ENCODE results near the gene ABCA4. TPM values are rescaled to one million over a fixed set of nuclear protein-coding genes. Genes with fewer than 3 reads are reported as not detected.

ABCA4 gene
- total and polyA plus RNA-seq, 2 of the 8 experiments (the other 6 are each of a cell fraction or from before 2014, with no cell fraction given) = 0.06 TPM; not detected in 1

GRCh38 chr1:94056171-94056570 lies 64.8 kb downstream of the ABCA4 start:
- 85% methylated on average over 6 of the region's 6 CpGs; no CpG with 5 or more reads in 1 of the 2 experiments for WGBS, 2 experiments (ENCODE audit: extremely low coverage in 1 of 2, insufficient coverage in 1 of 2, insufficient read length in 1 of 2, insufficient replicate concordance in 2 of 2, low coverage in 1 of 2, low lambda C conversion rate in 2 of 2, missing lambda C conversion rate in 1 of 2)
- ChIA-PET POLR2A (ENCODE audit: partially characterized antibody) (no interaction called here), CTCF (ENCODE audit: partially characterized antibody) (interaction anchor here (14.2 to 14.4 kb wide), 2 partner anchors 18 to 279 kb away, joined by 409 to 410 read pairs; no protein-coding TSS in a partner anchor)

More at GRCh38 chr1:94056171-94056570, 64.8 kb downstream of the ABCA4 start:
- Histone ChIP-seq H4K8ac (ENCODE audit: extremely low read depth, insufficient read depth, low read length) (no peak overlapping the region), H3K56ac (replicated peaks; ENCODE audit: insufficient read length, low read depth, low read length) (no peak overlapping the region), H3K4me2 (ENCODE audit: insufficient read depth in 1 of 2, low read depth in 2 of 2, low read length in 2 of 2) (no peak overlapping the region), H4K5ac (ENCODE audit: insufficient read length, low read depth, low read length) (no peak overlapping the region), H4K91ac (replicated peaks; ENCODE audit: insufficient read length, low read length) (no peak overlapping the region), H2AFZ (ENCODE audit: low read length) (no peak overlapping the region), H3K9ac (replicated peaks in 1 of 4; ENCODE audit: extremely low read depth in 1 of 4, low read depth in 3 of 4, low read length in 3 of 4) (no peak overlapping the region), H3K23ac (ENCODE audit: insufficient read length) (no peak overlapping the region), H3K27me3 (replicated peaks in 1 of 4; ENCODE audit: control insufficient read depth in 3 of 4, extremely low read depth in 1 of 4, insufficient read depth in 3 of 4, low read length in 3 of 4) (no peaks in the 10 kb centered on the region; a peak in 1 of 7 replicates), H3K4ac (replicated peaks; ENCODE audit: insufficient read length, low read depth, low read length) (no peak overlapping the region), H3K79me2 (ENCODE audit: control insufficient read depth in 1 of 2, insufficient read depth in 2 of 2, low read length in 2 of 2) (no peaks in the 10 kb centered on the region), H2BK5ac (ENCODE audit: low read depth, low read length) (no peak overlapping the region), H3K36me3 (ENCODE audit: control insufficient read depth in 2 of 4, insufficient read depth in 4 of 4, low read length in 3 of 4) (no peaks in the 10 kb centered on the region), H3K4me1 (replicated peaks in 1 of 4; ENCODE audit: control insufficient read depth in 3 of 4, insufficient read depth in 4 of 4, low read length in 3 of 4) (peaks cover 0 to 8% (median 1%) of the 10 kb centered on the region in 4 experiments; a peak in 2 of 7 replicates), H3K27ac (ENCODE audit: low read depth, low read length) (no peak overlapping the region), H3K18ac (ENCODE audit: extremely low read depth, low read length) (no peak overlapping the region), H2BK20ac (ENCODE audit: low read length) (no peak overlapping the region), H3K14ac (ENCODE audit: insufficient read length) (no peak overlapping the region), H3K79me1 (ENCODE audit: low read depth, low read length) (no peaks in the 10 kb centered on the region), H3K9me3 (ENCODE audit: insufficient read depth in 2 of 2, low read depth in 1 of 2, low read length in 1 of 2) (no peaks in the 10 kb centered on the region), H4K20me1 (replicated peaks in 1 of 2; ENCODE audit: control insufficient read depth in 1 of 2, insufficient read depth in 2 of 2, low read length in 2 of 2) (no peaks in the 10 kb centered on the region), H2AK5ac (ENCODE audit: low read depth, low read length) (no peak overlapping the region), H3K4me3 (ENCODE audit: extremely low read depth in 1 of 4, insufficient read depth in 2 of 4, low read depth in 3 of 4, low read length in 4 of 4) (no peak overlapping the region), H2BK120ac (replicated peaks; ENCODE audit: low read depth, low read length) (no peak overlapping the region), H2BK15ac (ENCODE audit: low read length) (no peak overlapping the region), H3K23me2 (ENCODE audit: low read depth, low read length) (no peaks in the 10 kb centered on the region), H2BK12ac (ENCODE audit: low read depth, low read length) (no peak overlapping the region)
- TF ChIP-seq TAF1 (IDR thresholded peaks at IDR 0.05; ENCODE audit: low read depth, low read length) (no peak), YY1 (IDR thresholded peaks at IDR 0.05; ENCODE audit: low read depth, low read length) (no peak), JUN (IDR thresholded peaks at IDR 0.05; ENCODE audit: low read depth, low read length) (no peak), EGR1 (IDR thresholded peaks at IDR 0.05; ENCODE audit: borderline replicate concordance, low read depth, low read length) (no peak), CHD2 (IDR thresholded peaks at IDR 0.05; ENCODE audit: low read length) (no peak), EP300 (IDR thresholded peaks at IDR 0.05; ENCODE audit: borderline replicate concordance in 1 of 2, low read depth in 2 of 2, low read length in 2 of 2) (no peak), JUND (IDR thresholded peaks at IDR 0.05; ENCODE audit: low read length) (no peak), ASH2L (IDR thresholded peaks at IDR 0.05; ENCODE audit: low read length) (no peak), CBX5 (IDR thresholded peaks at IDR 0.05; ENCODE audit: low read depth, low read length) (no peak)
- no peak for FAIRE-seq
- no peak for DNase-seq (ENCODE audit: low read depth in 1 of 2, low spot score in 2 of 2)
